Activated B cell treated with CpG ODN at 0.5 μM for 24 hours (primary cell): Measurements from ENCODE around the gene CMTR1. TPM values are rescaled to one million over a fixed set of nuclear protein-coding genes. Genes with fewer than 3 reads are reported as not detected.

ENCODE experiments used
- ATAC-seq: fragments of 200-7000 bp; cut with Tn5 transposase; one replicate; pipeline ENCODE4 v1.10.0; 2021; ENCODE audit warnings: low read depth, mild to moderate bottlenecking, moderate library complexity
- CTCF ChIA-PET: fragments of 350-600 bp; sonication (Branson Sonifier 250); formaldehyde crosslinking; loops from one replicate; lab custom pipeline; 2021; ENCODE audit warnings: antibody characterized with exemption; lab: Charles Lee
- POLR2A ChIA-PET: fragments of 350-600 bp; sonication (Branson Sonifier 250); formaldehyde crosslinking; loops from one replicate; lab custom pipeline; 2021; ENCODE audit warnings: antibody characterized with exemption; lab: Charles Lee
- DNase-seq: peaks from one replicate; pipeline ENCODE4 v3.0.0; 2022
- H3K27ac Mint-ChIP-seq: one replicate; pipeline ENCODE4 v1.8.0; 2020; ENCODE audit warnings: mixed read lengths
- H3K27me3 Mint-ChIP-seq: one replicate; pipeline ENCODE4 v1.8.0; 2021; ENCODE audit warnings: mixed read lengths
- H3K36me3 Mint-ChIP-seq: one replicate; pipeline ENCODE4 v1.8.0; 2021; ENCODE audit warnings: low read depth, mixed read lengths
- H3K4me1 Mint-ChIP-seq: one replicate; pipeline ENCODE4 v1.8.0; 2021; ENCODE audit warnings: mixed read lengths
- H3K4me3 Mint-ChIP-seq: one replicate; pipeline ENCODE4 v1.8.0; 2020; ENCODE audit warnings: mild to moderate bottlenecking, mixed read lengths
- H3K9me3 Mint-ChIP-seq: one replicate; pipeline ENCODE4 v1.8.0; 2020; ENCODE audit warnings: mixed read lengths
- CTCF ChIP-seq: fragments of 200-600 bp; IDR thresholded peaks from one replicate; pipeline ENCODE4 v1.8.0; 2022; ENCODE audit warnings: antibody characterized with exemption, mild to moderate bottlenecking
- intact Hi-C: fragments of 100-400 bp; cut with micrococcal nuclease; formaldehyde crosslinking; loops from one replicate; pipeline ENCODE4 v1.15.1; 2024
- total RNA-seq: library from RNA; stranded (reverse); gene quantifications from 2 replicates; pipeline ENCODE4 v1.2.3, GENCODE V29; 2022

CMTR1 gene
- total RNA-seq, 1 donor from 2014 or later: 65.7 TPM

- ATAC-seq (no peak), DNase-seq (no peak)
- no peaks in the 10 kb centered on the region for H3K27me3 Mint-ChIP-seq
- ChIA-PET POLR2A (no interaction called here), CTCF (interaction anchor here (0.8 to 1.2 kb wide), 2 partner anchors 16 to 29 kb away, joined by 3 to 4 read pairs; no protein-coding TSS in a partner anchor)
- H3K27ac Mint-ChIP-seq: no peak overlapping the region
- peaks cover 42% of the 10 kb centered on the region for H3K4me1 Mint-ChIP-seq
- no peaks in the 10 kb centered on the region for H3K9me3 Mint-ChIP-seq
- TF ChIP-seq CTCF: no peak
- intact Hi-C loops: no loop called here
- no peak overlapping the region for H3K4me3 Mint-ChIP-seq
- no peaks in the 10 kb centered on the region for H3K36me3 Mint-ChIP-seq
These were observed 73.5 kb downstream of the CMTR1 start for GRCh38 chr6:37506479-37506878.

- ATAC-seq (no peak), DNase-seq (no peak)
- POLR2A ChIA-PET: no interaction called here
- H3K4me1 Mint-ChIP-seq: peaks cover 37% of the 10 kb centered on the region
- intact Hi-C loops: no loop called here
- TF ChIP-seq CTCF: no peak
- no peaks in the 10 kb centered on the region for H3K27me3 Mint-ChIP-seq
- CTCF ChIA-PET: no interaction called here
- H3K27ac Mint-ChIP-seq: no peak overlapping the region
- no peak overlapping the region for H3K4me3 Mint-ChIP-seq
- H3K36me3 Mint-ChIP-seq: no peaks in the 10 kb centered on the region
- H3K9me3 Mint-ChIP-seq: no peaks in the 10 kb centered on the region
These were observed 74.1 kb downstream of the CMTR1 start for GRCh38 chr6:37507077-37507476.

GRCh38 chr6:37507690-37508421 lies 74.8 kb downstream of the CMTR1 start:
- POLR2A ChIA-PET: no interaction called here
- intact Hi-C loops: no loop called here
- Mint-ChIP-seq H3K36me3 (no peaks in the 10 kb centered on the region), H3K27ac (no peak overlapping the region), H3K27me3 (no peaks in the 10 kb centered on the region), H3K4me1 (peaks cover 29% of the 10 kb centered on the region), H3K4me3 (no peak overlapping the region), H3K9me3 (no peaks in the 10 kb centered on the region)
- CTCF ChIA-PET: interaction anchor here (1.4 kb wide), 1 partner anchor 31 kb away, joined by 3 read pairs; no protein-coding TSS in a partner anchor
- ATAC-seq: no peak
- no peak for TF ChIP-seq CTCF
- no peak for DNase-seq

- Mint-ChIP-seq H3K9me3 (no peaks in the 10 kb centered on the region), H3K4me3 (no peak overlapping the region), H3K27me3 (no peaks in the 10 kb centered on the region), H3K27ac (no peak overlapping the region), H3K4me1 (peaks cover 7% of the 10 kb centered on the region), H3K36me3 (no peaks in the 10 kb centered on the region)
- ATAC-seq (no peak), DNase-seq (no peak)
- ChIA-PET CTCF (no interaction called here), POLR2A (no interaction called here)
- no peak for TF ChIP-seq CTCF
- intact Hi-C loops: no loop called here
These were observed 78.2 kb downstream of the CMTR1 start for GRCh38 chr6:37511201-37511600.

GRCh38 chr6:37511910-37512399 lies 78.9 kb downstream of the CMTR1 start:
- H3K27ac Mint-ChIP-seq: no peak overlapping the region
- CTCF ChIA-PET: no interaction called here
- H3K4me1 Mint-ChIP-seq: peaks cover 14% of the 10 kb centered on the region
- ATAC-seq (no peak), DNase-seq (no peak)
- no peaks in the 10 kb centered on the region for H3K9me3 Mint-ChIP-seq
- no peaks in the 10 kb centered on the region for H3K27me3 Mint-ChIP-seq
- POLR2A ChIA-PET: no interaction called here
- H3K4me3 Mint-ChIP-seq: no peak overlapping the region
- intact Hi-C loops: no loop called here
- no peaks in the 10 kb centered on the region for H3K36me3 Mint-ChIP-seq
- no peak for TF ChIP-seq CTCF
